Breast epithelium (tissue), 3 donors: Measurements from ENCODE around the gene ARHGEF28.

Source experiments
- CTCF ChIP-seq, 3 donors: fragments of 450-650 bp; IDR thresholded peaks; one replicate each; pipeline ENCODE4 v1.5.1; 2016 to 2017; ENCODE audit warnings: antibody characterized with exemption in 3 of 3, mild to moderate bottlenecking in 3 of 3, moderate library complexity in 3 of 3
- POLR2A ChIP-seq: fragments of 450-650 bp; IDR thresholded peaks from one replicate; pipeline ENCODE4 v1.6.1; 2016; ENCODE audit warnings: antibody characterized with exemption, mild to moderate bottlenecking, moderate library complexity

GRCh38 chr5:73863876-73864275 is 237.9 kb downstream of the ARHGEF28 start:
- TF ChIP-seq POLR2A (no peak), CTCF (IDR thresholded peaks at IDR 0.05) (no peak)
